NCI-H1694 (cell line): ENCODE measurements around the gene SLC16A10.

ENCODE experiments used
- DNase-seq: peaks from one replicate; lab custom pipeline; 2025; lab: John Stamatoyannopoulos, UW

Gene SLC16A10

GRCh38 chr6:111259089-111259831, 172.0 kb downstream of the SLC16A10 start:
- peak; percentile 92 for DNase-seq

GRCh38 chr6:111260570-111261298, 173.4 kb downstream of the SLC16A10 start:
- DNase-seq = no peak

- no peak for DNase-seq
Observed at GRCh38 chr6:111263837-111264236, 176.5 kb downstream of the SLC16A10 start.

- no peak for DNase-seq
Observed at GRCh38 chr6:111265842-111266241, 178.5 kb downstream of the SLC16A10 start.

- DNase-seq = no peak
Observed at GRCh38 chr6:111266276-111266675, 179.0 kb downstream of the SLC16A10 start.

- DNase-seq = no peak
Observed at GRCh38 chr6:111267764-111268333, 180.5 kb downstream of the SLC16A10 start.

GRCh38 chr6:111269401-111269970, 182.2 kb downstream of the SLC16A10 start:
- DNase-seq = no peak

GRCh38 chr6:111270121-111270520, 182.8 kb downstream of the SLC16A10 start:
- DNase-seq = no peak

- DNase-seq = no peak
Observed at GRCh38 chr6:111274593-111275217, 187.4 kb downstream of the SLC16A10 start.

- no peak for DNase-seq
Observed at GRCh38 chr6:111276335-111276734, 189.0 kb downstream of the SLC16A10 start.

GRCh38 chr6:111276736-111277135, 189.4 kb downstream of the SLC16A10 start:
- no peak for DNase-seq

- DNase-seq = no peak
Observed at GRCh38 chr6:111277819-111278218, 190.5 kb downstream of the SLC16A10 start.

- no peak for DNase-seq
Observed at GRCh38 chr6:111278731-111279130, 191.4 kb downstream of the SLC16A10 start.

- DNase-seq = no peak
Observed at GRCh38 chr6:111280445-111280955, 193.2 kb downstream of the SLC16A10 start.
